Measurements from ENCODE around the gene ADAMTS13. TPM values are rescaled to one million over a fixed set of nuclear protein-coding genes. Genes with fewer than 3 reads are reported as not detected.

Gene ADAMTS13
- total RNA-seq, 4 donors from 2014 or later: 1.7 to 4.3 (median 3.2) TPM

DNA sequence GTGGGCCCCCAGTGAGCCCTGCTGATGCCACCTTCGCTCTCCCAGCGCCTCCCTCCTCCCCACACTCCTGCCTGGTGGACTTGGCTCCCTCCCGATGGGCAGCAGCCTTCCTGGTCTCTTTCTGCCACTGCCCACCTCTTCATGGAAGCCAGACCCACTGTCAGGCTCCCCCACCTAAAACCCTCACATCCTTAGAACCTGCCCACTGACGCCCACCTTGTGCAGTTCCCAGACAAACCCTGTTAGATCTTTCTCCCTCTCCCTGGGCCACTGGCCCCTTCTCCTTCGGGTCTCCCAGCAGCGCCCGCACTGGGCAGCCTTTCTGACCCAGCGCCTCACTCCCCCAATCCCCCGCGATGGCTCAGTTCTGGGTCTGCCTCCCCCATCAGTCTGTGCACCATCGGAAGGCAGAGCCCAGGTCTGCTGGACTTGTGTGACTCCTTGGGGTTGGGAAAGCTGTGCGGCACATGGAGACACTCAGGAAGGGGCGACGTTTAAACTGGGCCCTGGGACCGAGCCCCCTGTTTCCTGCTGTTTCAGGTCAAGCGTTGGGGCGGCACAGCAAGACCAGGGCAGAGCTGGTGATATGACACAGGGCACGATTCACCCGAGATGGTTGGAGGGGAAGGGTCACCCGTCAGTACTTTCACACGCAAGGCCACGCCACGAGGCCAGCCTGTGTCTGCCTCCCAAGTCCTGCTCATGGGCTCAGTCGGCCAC is 85.2 kb downstream of the ADAMTS13 start:
- WGBS, 2 donors: 87% methylated on average over 23 to 24 of the region's 24 CpGs

GRCh38 chr9:133508046-133508445 is 85.9 kb downstream of the ADAMTS13 start:
- no peak for TF ChIP-seq CTCF (IDR thresholded peaks at IDR 0.05)
- no peak for TF ChIP-seq POLR2A (IDR thresholded peaks at IDR 0.05)
- no peak for TF ChIP-seq EP300 (IDR thresholded peaks at IDR 0.05)
- Histone ChIP-seq H3K9me3 (peaks cover 0 to under 1% (median 0%) of the 10 kb centered on the region in 4 donors), H3K4me1 (peaks cover 0 to 47% (median 13%) of the 10 kb centered on the region in 4 donors), H3K36me3 (no peaks in the 10 kb centered on the region), H3K4me3 (no peak overlapping the region), H3K27me3 (no peaks in the 10 kb centered on the region), H3K27ac (peak overlapping the region in 1 of 4 donors; percentile 78)
- WGBS, 2 donors: 76 to 84% methylated on average over 5 to 8 of the region's 8 CpGs
- DNase-seq (ENCODE audit: low spot score in 2 of 2): no peak

More for the DNA sequence above, 85.2 kb downstream of the ADAMTS13 start:
- Histone ChIP-seq H3K9me3 (peaks cover 0 to 7% (median under 1%) of the 10 kb centered on the region in 4 donors), H3K4me3 (no peak overlapping the region), H3K27me3 (no peaks in the 10 kb centered on the region), H3K27ac (peak overlapping the region in 3 of 4 donors; percentile 13 to 78 (median 71)), H3K4me1 (peaks cover 0 to 47% (median 13%) of the 10 kb centered on the region in 4 donors), H3K36me3 (no peaks in the 10 kb centered on the region)
- no peak for TF ChIP-seq EP300 (IDR thresholded peaks at IDR 0.05)
- TF ChIP-seq POLR2A (IDR thresholded peaks at IDR 0.05): no peak
- no peak for TF ChIP-seq CTCF (IDR thresholded peaks at IDR 0.05)
- DNase-seq (ENCODE audit: low spot score in 2 of 2): no peak

Other genes starting within 250 kb of the ADAMTS13 start
- not detected for gene OBP2B, start 213.1 kb upstream of the ADAMTS13 start, total RNA-seq
- gene ABO, start 147.2 kb upstream of the ADAMTS13 start, total RNA-seq: 10 to 100 TPM in 2 of 4 donors, 1 to 10 TPM in 2; 4.8 to 25.5 (median 8.9) TPM
- gene SURF6, start 86.2 kb upstream of the ADAMTS13 start, total RNA-seq: 10 to 100 TPM; 21.6 to 36.3 (median 31.5) TPM
- 10 to 100 TPM; 29.3 to 63.6 (median 39.2) TPM for gene MED22, start 74.2 kb upstream of the ADAMTS13 start, total RNA-seq
- gene RPL7A, start 74.1 kb upstream of the ADAMTS13 start, total RNA-seq: 1,000 to 10,000 TPM; 1,757 to 2,575 (median 2,004) TPM
- gene SURF1, start 65.9 kb upstream of the ADAMTS13 start, total RNA-seq: 10 to 100 TPM; 35.0 to 59.4 (median 41.6) TPM
- gene SURF2, start 65.8 kb upstream of the ADAMTS13 start, total RNA-seq: 10 to 100 TPM; 12.2 to 24.3 (median 23.0) TPM
- 100 to 1,000 TPM; 102 to 213 (median 123) TPM for gene SURF4, start 46.3 kb upstream of the ADAMTS13 start, total RNA-seq
- 1 to 10 TPM in 1 of 4 donors, under 1 TPM in 3; 0.22 to 1.0 (median 0.69) TPM for gene STKLD1, start 46.0 kb upstream of the ADAMTS13 start, total RNA-seq
- 10 to 100 TPM; 17.9 to 27.0 (median 22.7) TPM for gene REXO4, start 4.4 kb upstream of the ADAMTS13 start, total RNA-seq
- gene CACFD1, start 37.6 kb downstream of the ADAMTS13 start, total RNA-seq: 10 to 100 TPM in 2 of 4 donors, 1 to 10 TPM in 2; 8.6 to 16.3 (median 10.3) TPM
- gene SLC2A6, start 56.7 kb downstream of the ADAMTS13 start, total RNA-seq: 1 to 10 TPM; 2.1 to 6.3 (median 3.0) TPM
- gene MYMK, start 102.6 kb downstream of the ADAMTS13 start, total RNA-seq: 1 to 10 TPM in 2 of 4 donors, not detected in 2; 1.4 to 8.3 TPM
- gene ADAMTSL2, start 112.3 kb downstream of the ADAMTS13 start, total RNA-seq: 10 to 100 TPM; 11.1 to 38.9 (median 26.9) TPM
- 1 to 10 TPM in 2 of 4 donors, under 1 TPM in 1, not detected in 1; 0.90 to 2.2 (median 1.0) TPM for gene FAM163B, start 187.0 kb downstream of the ADAMTS13 start, total RNA-seq
- gene DBH, start 214.0 kb downstream of the ADAMTS13 start, total RNA-seq: 1 to 10 TPM in 1 of 4 donors, under 1 TPM in 2, not detected in 1; under 0.01 to 1.2 (median 0.22) TPM